Liver (tissue), 3 donors: ENCODE results near the gene JAZF1.

ENCODE experiments used
- ATF3 ChIP-seq: IDR thresholded peaks from 2 replicates; pipeline ENCODE4 v1.6.1; 2016; ENCODE audit warnings: antibody characterized with exemption
- CTCF ChIP-seq: fragments of 150-350 bp; IDR thresholded peaks from 2 replicates; pipeline ENCODE4 v1.5.1; 2017; ENCODE audit warnings: improper control_type of control experiment, low read depth, low read length; ENCODE audit not compliant: missing input control
- EGR1 ChIP-seq, 2 donors: IDR thresholded peaks; 2 replicates each; pipeline ENCODE4 v1.6.1; 2016 to 2018; ENCODE audit warnings: antibody characterized with exemption in 2 of 2, low read depth in 2 of 2
- FOXA1 ChIP-seq: IDR thresholded peaks from 2 replicates; pipeline ENCODE4 v1.6.1; 2016; ENCODE audit warnings: antibody characterized with exemption
- JUND ChIP-seq, 2 donors: IDR thresholded peaks; 2 replicates each; pipeline ENCODE4 v1.6.1; 2016; ENCODE audit warnings: antibody characterized with exemption in 2 of 2
- RAD21 ChIP-seq, 2 donors: IDR thresholded peaks; 2 replicates each; pipeline ENCODE4 v1.6.1; 2016; ENCODE audit warnings: antibody characterized with exemption in 2 of 2, mild to moderate bottlenecking in 2 of 2
- RXRA ChIP-seq, 2 donors: IDR thresholded peaks; 2 replicates each; pipeline ENCODE4 v1.6.1; 2017 to 2018; ENCODE audit warnings: antibody characterized with exemption in 2 of 2, mild to moderate bottlenecking in 1 of 2
- SP1 ChIP-seq: IDR thresholded peaks from 2 replicates; pipeline ENCODE4 v1.6.1; 2018; ENCODE audit warnings: antibody characterized with exemption, mild to moderate bottlenecking
- YY1 ChIP-seq: IDR thresholded peaks from 2 replicates; pipeline ENCODE4 v1.6.1; 2016; ENCODE audit warnings: antibody characterized with exemption, mild to moderate bottlenecking
- TF ChIP-seq, protein P1 (sequence below): IDR thresholded peaks from 2 replicates; pipeline ENCODE4 v1.6.1; 2016; ENCODE audit warnings: antibody characterized with exemption, mild to moderate bottlenecking
- TF ChIP-seq, protein P2 (sequence below): IDR thresholded peaks from 2 replicates; pipeline ENCODE4 v1.6.1; 2016; ENCODE audit warnings: antibody characterized with exemption
- TF ChIP-seq, protein P3 (sequence below): IDR thresholded peaks from 2 replicates; pipeline ENCODE4 v1.6.1; 2016; ENCODE audit warnings: antibody characterized with exemption
- donor health status: healthy.
- donor health status: healthy.

DNA sequence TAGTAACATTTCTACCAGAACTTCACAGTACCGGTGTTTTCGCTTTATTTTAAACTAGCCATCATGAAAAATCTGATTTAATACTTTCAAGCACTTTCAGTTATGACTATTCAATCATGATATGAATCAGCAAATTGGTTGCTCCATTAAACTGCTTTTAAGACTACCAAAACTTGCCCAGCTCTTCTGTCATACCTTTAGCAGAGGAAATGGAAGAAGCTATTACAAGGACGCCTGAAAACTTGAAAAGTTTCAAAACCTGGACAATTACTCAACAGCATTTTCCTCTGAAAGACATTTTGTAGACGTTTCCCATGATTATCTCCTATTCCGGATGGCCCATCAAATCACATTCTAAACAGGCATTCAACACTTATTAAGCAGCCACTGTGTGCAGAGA lies 2.0 kb downstream of the JAZF1 start:
- no peak for TF ChIP-seq CTCF
- TF ChIP-seq ATF3: no peak
- TF ChIP-seq FOXA1: no peak
- TF ChIP-seq, protein P1, sequence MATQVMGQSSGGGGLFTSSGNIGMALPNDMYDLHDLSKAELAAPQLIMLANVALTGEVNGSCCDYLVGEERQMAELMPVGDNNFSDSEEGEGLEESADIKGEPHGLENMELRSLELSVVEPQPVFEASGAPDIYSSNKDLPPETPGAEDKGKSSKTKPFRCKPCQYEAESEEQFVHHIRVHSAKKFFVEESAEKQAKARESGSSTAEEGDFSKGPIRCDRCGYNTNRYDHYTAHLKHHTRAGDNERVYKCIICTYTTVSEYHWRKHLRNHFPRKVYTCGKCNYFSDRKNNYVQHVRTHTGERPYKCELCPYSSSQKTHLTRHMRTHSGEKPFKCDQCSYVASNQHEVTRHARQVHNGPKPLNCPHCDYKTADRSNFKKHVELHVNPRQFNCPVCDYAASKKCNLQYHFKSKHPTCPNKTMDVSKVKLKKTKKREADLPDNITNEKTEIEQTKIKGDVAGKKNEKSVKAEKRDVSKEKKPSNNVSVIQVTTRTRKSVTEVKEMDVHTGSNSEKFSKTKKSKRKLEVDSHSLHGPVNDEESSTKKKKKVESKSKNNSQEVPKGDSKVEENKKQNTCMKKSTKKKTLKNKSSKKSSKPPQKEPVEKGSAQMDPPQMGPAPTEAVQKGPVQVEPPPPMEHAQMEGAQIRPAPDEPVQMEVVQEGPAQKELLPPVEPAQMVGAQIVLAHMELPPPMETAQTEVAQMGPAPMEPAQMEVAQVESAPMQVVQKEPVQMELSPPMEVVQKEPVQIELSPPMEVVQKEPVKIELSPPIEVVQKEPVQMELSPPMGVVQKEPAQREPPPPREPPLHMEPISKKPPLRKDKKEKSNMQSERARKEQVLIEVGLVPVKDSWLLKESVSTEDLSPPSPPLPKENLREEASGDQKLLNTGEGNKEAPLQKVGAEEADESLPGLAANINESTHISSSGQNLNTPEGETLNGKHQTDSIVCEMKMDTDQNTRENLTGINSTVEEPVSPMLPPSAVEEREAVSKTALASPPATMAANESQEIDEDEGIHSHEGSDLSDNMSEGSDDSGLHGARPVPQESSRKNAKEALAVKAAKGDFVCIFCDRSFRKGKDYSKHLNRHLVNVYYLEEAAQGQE: no peak
- TF ChIP-seq, protein P2, sequence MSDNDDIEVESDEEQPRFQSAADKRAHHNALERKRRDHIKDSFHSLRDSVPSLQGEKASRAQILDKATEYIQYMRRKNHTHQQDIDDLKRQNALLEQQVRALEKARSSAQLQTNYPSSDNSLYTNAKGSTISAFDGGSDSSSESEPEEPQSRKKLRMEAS: no peak
- no peak for TF ChIP-seq SP1
- no peak for TF ChIP-seq JUND (IDR thresholded peaks at IDR 0.05)
- no peak for TF ChIP-seq RAD21 (IDR thresholded peaks at IDR 0.05)
- TF ChIP-seq, protein P3, sequence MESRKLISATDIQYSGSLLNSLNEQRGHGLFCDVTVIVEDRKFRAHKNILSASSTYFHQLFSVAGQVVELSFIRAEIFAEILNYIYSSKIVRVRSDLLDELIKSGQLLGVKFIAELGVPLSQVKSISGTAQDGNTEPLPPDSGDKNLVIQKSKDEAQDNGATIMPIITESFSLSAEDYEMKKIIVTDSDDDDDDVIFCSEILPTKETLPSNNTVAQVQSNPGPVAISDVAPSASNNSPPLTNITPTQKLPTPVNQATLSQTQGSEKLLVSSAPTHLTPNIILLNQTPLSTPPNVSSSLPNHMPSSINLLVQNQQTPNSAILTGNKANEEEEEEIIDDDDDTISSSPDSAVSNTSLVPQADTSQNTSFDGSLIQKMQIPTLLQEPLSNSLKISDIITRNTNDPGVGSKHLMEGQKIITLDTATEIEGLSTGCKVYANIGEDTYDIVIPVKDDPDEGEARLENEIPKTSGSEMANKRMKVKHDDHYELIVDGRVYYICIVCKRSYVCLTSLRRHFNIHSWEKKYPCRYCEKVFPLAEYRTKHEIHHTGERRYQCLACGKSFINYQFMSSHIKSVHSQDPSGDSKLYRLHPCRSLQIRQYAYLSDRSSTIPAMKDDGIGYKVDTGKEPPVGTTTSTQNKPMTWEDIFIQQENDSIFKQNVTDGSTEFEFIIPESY: no peak
- TF ChIP-seq YY1: no peak
- no peak for TF ChIP-seq RXRA (IDR thresholded peaks at IDR 0.05)
- TF ChIP-seq EGR1 (IDR thresholded peaks at IDR 0.05; ENCODE audit: low read depth in 2 of 2): no peak
